HS-5 (cell line): ENCODE data around the gene DPPA2.
A peak's percentile ranks its signal among the peaks of the same experiment; 100 is the strongest.

Experiments used
- DNase-seq: peaks from one replicate; pipeline ENCODE4 v3.0.0-alpha.2; 2012; ENCODE audit warnings: low read depth

The DPPA2 gene

DNA sequence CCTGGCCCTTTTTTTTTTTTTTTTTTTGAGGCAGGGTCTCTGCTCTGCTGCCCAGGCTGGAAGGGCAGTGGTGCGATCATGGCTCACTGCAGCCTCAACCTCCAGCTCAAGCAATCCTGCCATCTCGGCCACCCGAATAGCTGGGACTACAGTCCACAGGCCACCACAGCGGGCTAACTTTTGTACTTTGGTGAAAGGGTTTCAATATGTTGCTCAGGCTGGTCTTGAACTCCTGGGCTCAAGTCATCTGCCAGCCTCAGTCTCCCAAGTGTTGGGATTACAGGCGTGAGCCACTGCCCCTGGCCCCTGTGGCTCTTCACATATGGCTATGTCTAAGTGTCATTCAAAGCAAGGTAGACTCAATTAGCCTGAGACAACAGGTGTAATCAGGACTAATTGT lies 8.8 kb upstream of the DPPA2 start:
- DNase-seq: no peak

GRCh38 chr3:109313061-109313460 lies 3.3 kb downstream of the DPPA2 start:
- DNase-seq: no peak

GRCh38 chr3:109297496-109297895 lies 18.8 kb downstream of the DPPA2 start:
- DNase-seq: no peak

- no peak for DNase-seq
Measured at GRCh38 chr3:109284071-109284470, 32.2 kb downstream of the DPPA2 start.

GRCh38 chr3:109278546-109278945 lies 37.8 kb downstream of the DPPA2 start:
- no peak for DNase-seq

DNA sequence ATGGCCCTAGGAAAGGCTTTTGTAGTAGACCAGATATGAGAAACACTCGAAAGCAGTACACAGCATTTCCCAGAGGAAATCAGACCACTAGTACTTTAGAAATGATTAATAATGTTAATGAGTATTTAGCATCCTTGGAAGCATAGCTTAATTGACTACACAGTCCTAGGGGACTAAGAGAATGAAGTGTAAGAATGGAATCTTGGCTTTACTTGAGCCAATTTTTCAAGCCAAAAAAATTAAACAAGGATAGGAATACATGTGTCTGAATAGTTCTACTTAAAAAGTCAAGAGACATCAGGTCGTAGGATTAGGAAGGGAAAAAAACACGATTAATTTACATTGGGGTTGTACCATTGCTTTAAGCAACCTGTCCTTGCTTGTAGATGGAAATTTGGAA lies 38.2 kb downstream of the DPPA2 start:
- DNase-seq: no peak

GRCh38 chr3:109275702-109276293 lies 40.5 kb downstream of the DPPA2 start:
- no peak for DNase-seq

DNA sequence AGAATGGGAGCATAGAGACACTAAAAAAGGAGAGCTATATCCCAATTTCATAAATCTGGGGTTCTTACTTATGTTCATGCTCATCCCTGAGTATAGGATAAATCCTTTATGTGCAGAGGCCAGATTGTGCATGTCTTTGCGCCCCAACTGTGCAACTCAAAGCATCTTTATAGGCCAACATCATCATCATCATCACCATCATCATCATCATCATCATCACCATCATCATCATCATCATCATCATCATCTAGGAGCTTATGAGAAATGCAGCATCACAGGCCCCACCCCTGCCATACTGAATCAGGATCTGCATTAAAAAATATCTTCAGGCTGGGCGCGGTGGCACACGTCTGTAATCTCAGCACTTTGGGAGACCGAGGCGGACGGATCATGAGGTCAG lies 45.5 kb downstream of the DPPA2 start:
- DNase-seq: no peak

- no peak for DNase-seq
Measured at GRCh38 chr3:109269577-109270275, 46.6 kb downstream of the DPPA2 start.

DNA sequence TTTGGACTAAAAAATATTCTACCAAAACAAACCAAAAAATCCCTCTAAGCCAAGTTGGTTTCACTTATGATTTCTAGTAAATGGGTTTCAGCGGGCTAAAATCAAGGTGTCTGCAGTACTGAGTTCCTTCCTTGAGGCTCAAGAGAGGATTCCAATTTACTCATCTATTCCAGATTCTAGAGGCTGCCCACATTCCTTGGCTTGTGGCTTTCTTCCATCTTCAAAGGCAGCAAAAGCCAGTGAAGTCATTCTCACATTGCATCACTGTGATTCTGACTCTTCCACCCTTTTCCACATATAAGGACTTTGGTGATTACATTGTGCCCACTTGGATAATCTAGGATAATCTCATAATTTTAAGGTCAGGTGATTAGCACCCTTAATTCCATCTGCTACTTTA lies 48.1 kb downstream of the DPPA2 start:
- peak; percentile 10 for DNase-seq

DNA sequence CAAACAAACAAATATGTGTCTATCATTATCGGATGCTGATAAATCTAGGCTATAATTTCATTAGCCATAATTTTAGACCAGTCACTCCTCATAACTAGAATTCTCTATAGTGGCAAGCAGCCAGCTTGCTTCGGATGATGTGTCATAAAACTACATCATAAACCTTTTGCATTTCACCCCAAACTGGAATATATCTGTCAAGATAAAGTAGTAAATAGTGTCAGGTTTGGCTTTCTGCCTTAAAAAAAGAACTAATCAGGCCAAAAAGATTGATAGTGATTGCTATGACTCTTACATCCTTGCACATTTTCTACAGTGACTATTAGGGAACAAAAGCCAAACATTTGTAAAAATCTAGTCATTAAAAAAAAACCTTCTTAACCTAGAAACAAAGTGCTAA lies 51.0 kb downstream of the DPPA2 start:
- DNase-seq: peak; percentile 18

GRCh38 chr3:109257269-109257668 lies 59.0 kb downstream of the DPPA2 start:
- DNase-seq: peak; percentile 64

- no peak for DNase-seq
Measured at GRCh38 chr3:109254770-109255169, 61.5 kb downstream of the DPPA2 start.

DNA sequence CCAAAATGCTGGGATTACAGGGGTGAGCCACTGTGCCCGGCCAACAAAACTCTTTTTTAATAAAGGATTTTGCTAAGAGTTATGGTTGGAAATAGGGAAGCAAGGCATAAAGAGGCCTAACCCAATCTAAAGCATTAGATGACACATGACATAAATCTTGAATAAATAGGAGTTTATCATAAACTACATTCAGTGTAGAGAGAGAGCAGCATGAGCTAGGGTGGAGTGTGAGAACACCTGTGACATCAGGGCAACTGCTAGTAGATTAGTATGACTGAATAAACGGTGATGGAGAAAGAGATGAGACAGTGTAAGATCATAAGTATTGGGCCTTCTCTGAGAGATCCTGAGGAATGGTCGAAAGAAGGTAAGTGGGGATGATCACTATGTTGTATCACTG lies 63.7 kb downstream of the DPPA2 start:
- no peak for DNase-seq
